CD4-positive, alpha-beta T cell (primary cell): ENCODE results near the gene QKI. TPM values are rescaled to one million over a fixed set of nuclear protein-coding genes. Genes with fewer than 3 reads are reported as not detected.

Experiments
- ATAC-seq: fragments of 200-7000 bp; cut with Tn5 transposase; one replicate; pipeline ENCODE4 v1.10.0; 2022; ENCODE audit warnings: mild to moderate bottlenecking; ENCODE audit not compliant: poor library complexity
- CTCF ChIA-PET: fragments of 350-600 bp; sonication (Branson Sonifier 250); formaldehyde crosslinking; loops from one replicate; lab custom pipeline; 2021; ENCODE audit warnings: antibody characterized with exemption, inconsistent platforms; lab: Charles Lee
- POLR2A ChIA-PET: fragments of 350-600 bp; sonication (Branson Sonifier 250); formaldehyde crosslinking; loops from one replicate; lab custom pipeline; 2021; ENCODE audit warnings: antibody characterized with exemption, inconsistent platforms; lab: Charles Lee
- DNase-seq, 14 experiments: peaks; one replicate each; pipeline ENCODE4 v3.0.0-alpha.2; 2013 to 2020; ENCODE audit warnings: mixed read lengths in 2 of 14
- H3K27ac ChIP-seq, 2 donors: one replicate each; pipeline versions ENCODE4 v1.5.1 to v1.7.0; 2013; ENCODE audit warnings: low read length in 2 of 2, low read depth in 1 of 2, mild to moderate bottlenecking in 1 of 2
- H3K27me3 ChIP-seq, 2 experiments: 1 replicate in 1 of 2; 2 replicates in 1 of 2; pipeline versions ENCODE4 v1.6.1 to v1.7.0; 2013; ENCODE audit warnings: low read length in 2 of 2, control low read depth in 1 of 2, mild to moderate bottlenecking in 1 of 2, moderate library complexity in 1 of 2; ENCODE audit not compliant: insufficient read depth in 2 of 2, control insufficient read depth in 1 of 2
- H3K36me3 ChIP-seq: one replicate; pipeline ENCODE4 v1.6.1; 2013; ENCODE audit warnings: low read length, control low read depth; ENCODE audit not compliant: insufficient read depth
- H3K4me1 ChIP-seq: one replicate; pipeline ENCODE4 v1.6.1; 2013; ENCODE audit warnings: low read length, control low read depth; ENCODE audit not compliant: insufficient read depth
- H3K4me3 ChIP-seq: one replicate; pipeline ENCODE4 v1.5.1; 2013; ENCODE audit warnings: mild to moderate bottlenecking, low read length, moderate library complexity
- H3K9me3 ChIP-seq, 2 experiments: 1 replicate in 1 of 2; 2 replicates in 1 of 2; pipeline versions ENCODE4 v1.6.1 to v1.7.0; 2013; ENCODE audit warnings: low read length in 2 of 2, mild to moderate bottlenecking in 2 of 2, control low read depth in 1 of 2, moderate library complexity in 1 of 2; ENCODE audit not compliant: control insufficient read depth in 1 of 2, insufficient read depth in 1 of 2
- H3K27ac Mint-ChIP-seq: one replicate; pipeline ENCODE4 v1.8.0; 2020; ENCODE audit warnings: mixed read lengths
- H3K27me3 Mint-ChIP-seq: one replicate; pipeline ENCODE4 v1.8.0; 2021; ENCODE audit warnings: mixed read lengths
- H3K36me3 Mint-ChIP-seq: one replicate; pipeline ENCODE4 v1.8.0; 2021; ENCODE audit warnings: low read depth, mixed read lengths
- H3K4me1 Mint-ChIP-seq: one replicate; pipeline ENCODE4 v1.8.0; 2021; ENCODE audit warnings: low read depth, mixed read lengths
- H3K4me3 Mint-ChIP-seq: one replicate; pipeline ENCODE4 v1.8.0; 2020; ENCODE audit warnings: mild to moderate bottlenecking, mixed read lengths
- H3K9me3 Mint-ChIP-seq: one replicate; pipeline ENCODE4 v1.8.0; 2020; ENCODE audit warnings: mixed read lengths
- intact Hi-C, 2 experiments: fragments of 100-400 bp; cut with DNase I in 1 of 2; cut with micrococcal nuclease in 1 of 2; formaldehyde crosslinking; loops; one replicate each; pipeline versions ENCODE4 v1.15.1 to v1.9.0; 2023 to 2025; cut with DNase I, micrococcal nuclease
- total RNA-seq, 174 experiments: library from RNA in 2 of 174; stranded (reverse) in 2 of 174; gene quantifications; one replicate each; pipeline ENCODE4 v1.2.3 and lab custom pipeline; 2021 to 2026
- TF ChIP-seq, protein P1 (sequence below): fragments of 200-600 bp; IDR thresholded peaks from one replicate; pipeline ENCODE4 v1.8.0; 2022; ENCODE audit warnings: antibody characterized with exemption, mild to moderate bottlenecking

QKI gene
- total RNA-seq, 2 experiments from 2014 or later, result 60.7 to 67.3 TPM

GRCh38 chr6:163531122-163531521 is 116.6 kb downstream of the QKI start:
- no peaks in the 10 kb centered on the region for H3K4me1 ChIP-seq
- no peak for ATAC-seq
- Mint-ChIP-seq H3K9me3 (no peaks in the 10 kb centered on the region), H3K36me3 (peaks cover 8% of the 10 kb centered on the region), H3K4me1 (peaks cover 52% of the 10 kb centered on the region), H3K27ac (no peak overlapping the region), H3K27me3 (no peaks in the 10 kb centered on the region), H3K4me3 (no peak overlapping the region)
- TF ChIP-seq, protein P1, sequence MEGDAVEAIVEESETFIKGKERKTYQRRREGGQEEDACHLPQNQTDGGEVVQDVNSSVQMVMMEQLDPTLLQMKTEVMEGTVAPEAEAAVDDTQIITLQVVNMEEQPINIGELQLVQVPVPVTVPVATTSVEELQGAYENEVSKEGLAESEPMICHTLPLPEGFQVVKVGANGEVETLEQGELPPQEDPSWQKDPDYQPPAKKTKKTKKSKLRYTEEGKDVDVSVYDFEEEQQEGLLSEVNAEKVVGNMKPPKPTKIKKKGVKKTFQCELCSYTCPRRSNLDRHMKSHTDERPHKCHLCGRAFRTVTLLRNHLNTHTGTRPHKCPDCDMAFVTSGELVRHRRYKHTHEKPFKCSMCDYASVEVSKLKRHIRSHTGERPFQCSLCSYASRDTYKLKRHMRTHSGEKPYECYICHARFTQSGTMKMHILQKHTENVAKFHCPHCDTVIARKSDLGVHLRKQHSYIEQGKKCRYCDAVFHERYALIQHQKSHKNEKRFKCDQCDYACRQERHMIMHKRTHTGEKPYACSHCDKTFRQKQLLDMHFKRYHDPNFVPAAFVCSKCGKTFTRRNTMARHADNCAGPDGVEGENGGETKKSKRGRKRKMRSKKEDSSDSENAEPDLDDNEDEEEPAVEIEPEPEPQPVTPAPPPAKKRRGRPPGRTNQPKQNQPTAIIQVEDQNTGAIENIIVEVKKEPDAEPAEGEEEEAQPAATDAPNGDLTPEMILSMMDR, result no peak
- no peak for DNase-seq
- no peak overlapping the region for H3K27ac ChIP-seq
- H3K36me3 ChIP-seq, result peaks cover 8% of the 10 kb centered on the region
- intact Hi-C loops, result no loop called here
- no peaks in the 10 kb centered on the region for H3K9me3 ChIP-seq
- CTCF ChIA-PET, result no interaction called here
- POLR2A ChIA-PET, result no interaction called here
- no peak overlapping the region for H3K4me3 ChIP-seq
- no peaks in the 10 kb centered on the region for H3K27me3 ChIP-seq

- Histone ChIP-seq H3K9me3 (no peaks in the 10 kb centered on the region), H3K4me3 (no peak overlapping the region), H3K27ac (no peak overlapping the region), H3K36me3 (peaks cover 8% of the 10 kb centered on the region), H3K27me3 (no peaks in the 10 kb centered on the region), H3K4me1 (no peaks in the 10 kb centered on the region)
- CTCF ChIA-PET, result no interaction called here
- ATAC-seq (no peak), DNase-seq (no peak)
- intact Hi-C loops, result no loop called here
- H3K27me3 Mint-ChIP-seq, result no peaks in the 10 kb centered on the region
- peaks cover 23% of the 10 kb centered on the region for H3K36me3 Mint-ChIP-seq
- no peaks in the 10 kb centered on the region for H3K9me3 Mint-ChIP-seq
- H3K27ac Mint-ChIP-seq, result no peak overlapping the region
- no peak overlapping the region for H3K4me3 Mint-ChIP-seq
- TF ChIP-seq, protein P1, result no peak
- H3K4me1 Mint-ChIP-seq, result peaks cover 44% of the 10 kb centered on the region
- POLR2A ChIA-PET, result no interaction called here
Measured at GRCh38 chr6:163532526-163533078, 118.1 kb downstream of the QKI start.

- peaks cover 45% of the 10 kb centered on the region for H3K4me1 Mint-ChIP-seq
Measured at GRCh38 chr6:163533443-163533842, 118.9 kb downstream of the QKI start.

More at GRCh38 chr6:163533443-163533842, 118.9 kb downstream of the QKI start:
- Histone ChIP-seq H3K27ac (no peak overlapping the region), H3K4me1 (no peaks in the 10 kb centered on the region), H3K36me3 (peaks cover 8% of the 10 kb centered on the region), H3K9me3 (no peaks in the 10 kb centered on the region), H3K4me3 (no peak overlapping the region), H3K27me3 (no peaks in the 10 kb centered on the region)
- ChIA-PET POLR2A (no interaction called here), CTCF (interaction anchor here (0.6 kb wide), 1 partner anchor 106 kb away, joined by 3 read pairs; no protein-coding TSS in a partner anchor)
- DNase-seq (peak in 1 of 14 experiments; percentile 20), ATAC-seq (no peak)
- no peaks in the 10 kb centered on the region for H3K9me3 Mint-ChIP-seq
- TF ChIP-seq, protein P1, result no peak
- no peaks in the 10 kb centered on the region for H3K27me3 Mint-ChIP-seq
- H3K4me3 Mint-ChIP-seq, result no peak overlapping the region
- peaks cover 27% of the 10 kb centered on the region for H3K36me3 Mint-ChIP-seq
- H3K27ac Mint-ChIP-seq, result no peak overlapping the region
- intact Hi-C loops, result no loop called here
